Measurements from ENCODE around the gene CDKN2B.

Gene CDKN2B

GRCh38 chr9:22033012-22033630 is 24.0 kb upstream of the CDKN2B start:
- no peak for DNase-seq (ENCODE audit: low spot score)

GRCh38 chr9:22031655-22032411 is 22.7 kb upstream of the CDKN2B start:
- no peak for DNase-seq (ENCODE audit: low spot score)

DNA sequence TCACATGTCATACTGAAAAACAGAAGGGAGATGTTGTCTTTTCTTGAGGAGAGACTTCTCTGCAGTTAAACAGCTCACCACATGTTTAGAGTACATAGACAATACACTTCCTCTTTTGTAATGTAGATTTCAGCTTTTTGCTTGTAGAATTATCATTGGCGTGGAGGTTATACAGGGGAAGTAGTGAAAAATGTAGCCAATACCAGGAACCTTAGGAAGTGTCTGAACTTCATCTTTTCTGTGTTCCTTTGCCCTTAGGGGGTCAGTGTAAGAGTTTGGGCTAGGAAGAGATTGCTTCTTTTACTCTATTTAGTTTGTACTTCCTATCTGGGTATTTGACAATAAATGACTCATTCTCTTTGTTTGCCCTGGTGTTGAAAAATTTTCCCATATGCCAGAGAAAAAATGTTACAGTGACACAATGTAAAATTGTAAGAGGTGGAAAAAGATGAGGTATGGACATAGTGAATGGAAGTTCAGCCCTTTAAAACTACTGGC is 21.0 kb upstream of the CDKN2B start:
- no peak for DNase-seq (ENCODE audit: low spot score)

DNA sequence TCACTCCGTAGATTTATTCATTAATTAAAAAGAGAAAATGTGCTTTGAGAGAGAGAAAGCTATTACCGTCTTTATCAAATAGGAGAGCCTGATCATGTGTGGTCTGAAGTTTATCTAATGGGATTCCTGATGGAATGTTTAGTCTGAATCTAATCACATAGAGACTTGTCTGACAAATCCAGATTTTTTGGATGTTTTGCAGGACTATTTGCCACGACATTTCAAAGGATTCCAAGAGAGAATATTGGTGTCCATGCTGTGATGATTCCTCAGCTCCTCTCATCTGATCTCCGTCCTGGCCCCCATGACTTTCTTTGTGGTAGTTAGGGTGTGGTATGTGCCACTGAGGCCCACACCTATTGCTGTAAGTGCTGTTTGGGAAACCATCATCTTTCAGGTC is 20.1 kb upstream of the CDKN2B start:
- DNase-seq (ENCODE audit: low spot score): no peak

DNA sequence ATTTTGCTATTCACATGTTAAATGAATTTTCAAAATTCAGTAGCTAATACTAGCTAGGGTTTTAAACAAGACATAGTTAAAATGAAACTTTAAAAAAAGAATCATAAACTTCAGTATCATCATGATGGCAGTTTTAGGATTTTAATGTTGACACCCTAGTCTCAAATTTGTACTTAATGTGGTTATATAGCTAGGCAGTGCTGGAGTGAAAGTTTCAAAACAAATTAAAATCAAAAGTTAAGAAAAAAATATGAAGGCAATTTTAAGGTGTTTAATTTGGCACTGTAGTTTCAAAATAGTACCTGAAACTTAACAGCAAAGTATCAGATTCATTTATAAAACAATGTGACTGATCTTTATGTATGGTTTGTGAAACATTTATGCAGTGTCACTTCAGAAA is 19.3 kb upstream of the CDKN2B start:
- DNase-seq (ENCODE audit: low spot score): no peak

DNA sequence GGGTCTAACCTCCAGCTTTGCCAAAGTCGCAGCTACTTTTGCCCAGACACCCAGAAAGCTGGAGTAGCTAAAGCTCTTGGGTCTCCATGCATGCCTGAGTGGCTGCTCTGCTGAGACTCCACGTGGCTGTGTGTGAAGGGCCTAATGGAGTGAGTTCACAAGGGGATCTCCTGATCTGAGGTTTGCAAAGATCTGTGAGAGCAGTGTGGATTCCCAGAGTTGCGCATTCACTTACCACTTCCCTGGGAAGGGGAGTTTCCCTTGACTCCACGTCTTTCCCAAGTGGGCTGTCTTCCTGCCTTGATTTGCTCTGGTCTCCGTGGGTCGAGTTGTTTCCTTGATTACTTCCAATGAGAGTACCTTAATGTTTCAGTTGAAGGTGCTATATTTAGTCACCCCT is 17.6 kb upstream of the CDKN2B start:
- DNase-seq (ENCODE audit: low spot score): no peak

DNA sequence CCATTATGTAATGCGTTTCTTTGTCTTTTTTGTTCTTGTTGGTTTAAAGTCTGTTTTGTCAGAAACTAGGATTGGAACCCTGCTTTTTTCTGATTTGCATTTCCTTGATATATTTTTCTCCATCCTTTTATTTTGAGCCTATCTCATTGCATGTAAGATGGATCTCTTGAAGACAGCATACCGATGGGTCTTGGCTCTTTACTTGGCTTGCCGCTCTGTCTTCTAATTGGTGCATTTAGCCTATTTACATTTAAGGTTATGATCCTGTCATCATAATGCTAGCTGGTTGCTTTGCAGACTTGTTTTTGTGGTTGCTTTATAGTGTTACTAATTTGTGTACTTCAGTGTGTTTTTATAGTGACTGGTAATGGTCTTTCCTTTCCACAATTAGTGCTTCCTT is 13.3 kb upstream of the CDKN2B start:
- no peak for DNase-seq (ENCODE audit: low spot score)

GRCh38 chr9:22010866-22011625 is 1.9 kb upstream of the CDKN2B start:
- no peak for DNase-seq (ENCODE audit: low spot score)

DNA sequence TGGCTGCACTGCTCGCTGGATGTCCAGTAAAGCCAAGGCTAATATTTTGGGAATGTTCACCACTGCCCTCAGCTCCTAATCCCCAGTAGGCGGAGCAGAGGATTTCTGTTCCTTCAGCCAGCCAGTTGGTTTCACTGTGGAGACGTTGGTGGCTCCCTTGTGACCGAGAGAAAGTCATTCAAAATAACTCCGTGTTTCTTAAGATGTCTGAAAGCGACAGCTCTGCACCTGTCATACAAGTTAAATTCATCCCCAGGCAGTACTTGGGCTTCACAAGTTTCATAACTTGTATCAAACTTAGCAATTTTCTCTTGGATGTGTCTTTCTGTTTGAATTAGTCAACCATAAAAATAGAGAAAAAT is 382 bp upstream of the CDKN2B start:
- DNase-seq (ENCODE audit: low spot score): no peak

DNA sequence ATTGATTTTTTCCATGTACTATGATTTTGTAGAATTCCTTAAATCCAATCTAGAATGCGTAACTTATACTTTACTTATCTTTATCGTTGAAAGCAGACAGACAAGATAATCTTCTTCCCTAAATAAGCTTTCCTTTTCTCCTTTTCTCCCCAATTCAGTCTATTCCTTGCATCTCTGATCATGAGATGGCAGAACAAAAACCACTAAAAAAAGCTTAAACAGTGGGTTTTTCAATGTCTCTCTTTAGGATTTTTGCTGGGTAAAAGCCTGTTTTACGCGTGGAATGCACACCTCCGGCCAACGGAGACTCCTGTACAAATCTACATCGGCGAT is 755 bp downstream of the CDKN2B start:
- DNase-seq (ENCODE audit: low spot score): no peak

- DNase-seq (ENCODE audit: low spot score): no peak
Measured at GRCh38 chr9:22005702-22006606, 3.2 kb downstream of the CDKN2B start.

DNA sequence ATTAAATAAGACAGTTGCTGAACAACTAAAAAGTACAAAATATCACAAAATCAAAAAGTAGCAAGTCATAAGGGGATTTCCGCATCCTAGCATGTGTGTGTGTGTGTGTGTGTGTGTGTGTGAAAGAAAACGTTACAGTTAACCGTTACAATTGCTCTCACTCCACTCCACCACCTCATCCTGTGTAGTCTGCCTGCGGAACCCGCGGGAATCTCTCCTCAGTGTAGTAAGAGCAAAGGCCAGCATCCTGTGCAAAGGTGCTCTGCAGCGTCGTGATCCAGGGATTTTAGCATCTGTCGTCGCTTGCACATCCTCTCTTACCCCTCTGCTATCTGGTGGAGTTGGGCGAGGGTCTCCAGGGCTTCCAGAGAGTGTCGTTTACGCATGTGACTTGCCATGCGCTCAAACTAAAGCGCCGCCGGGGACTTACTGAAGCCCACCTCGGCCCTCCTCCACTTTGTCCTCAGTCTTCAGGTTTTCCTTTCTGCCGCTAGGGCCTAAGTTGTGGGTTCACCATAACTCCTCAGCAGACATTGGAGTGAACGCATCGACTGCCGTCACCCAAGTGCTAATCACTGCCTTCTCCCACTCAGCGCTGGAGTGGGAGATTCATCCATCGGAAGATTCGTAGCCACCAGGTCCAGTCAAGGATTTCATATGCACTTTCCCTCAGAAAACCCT is 3.9 kb downstream of the CDKN2B start:
- no peak for DNase-seq (ENCODE audit: low spot score)

DNA sequence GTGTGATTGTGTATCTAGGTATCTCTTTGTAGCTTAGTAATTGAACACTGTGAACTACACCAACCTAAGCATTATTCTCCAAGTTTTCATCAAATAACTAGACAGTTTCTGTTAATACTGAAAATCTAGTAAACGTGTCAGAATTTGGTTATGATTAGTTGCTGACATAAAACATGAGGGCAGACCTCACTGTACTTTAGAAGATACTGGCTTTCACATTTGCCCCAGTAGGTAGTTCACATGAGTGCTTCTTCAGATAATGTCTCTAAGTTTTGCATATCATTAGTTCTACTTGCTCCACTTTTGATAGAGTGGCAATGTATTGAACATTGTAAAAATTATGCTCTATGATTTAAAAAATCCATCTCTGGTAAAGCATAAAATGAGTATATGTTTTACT is 7.1 kb downstream of the CDKN2B start:
- no peak for DNase-seq (ENCODE audit: low spot score)

DNA sequence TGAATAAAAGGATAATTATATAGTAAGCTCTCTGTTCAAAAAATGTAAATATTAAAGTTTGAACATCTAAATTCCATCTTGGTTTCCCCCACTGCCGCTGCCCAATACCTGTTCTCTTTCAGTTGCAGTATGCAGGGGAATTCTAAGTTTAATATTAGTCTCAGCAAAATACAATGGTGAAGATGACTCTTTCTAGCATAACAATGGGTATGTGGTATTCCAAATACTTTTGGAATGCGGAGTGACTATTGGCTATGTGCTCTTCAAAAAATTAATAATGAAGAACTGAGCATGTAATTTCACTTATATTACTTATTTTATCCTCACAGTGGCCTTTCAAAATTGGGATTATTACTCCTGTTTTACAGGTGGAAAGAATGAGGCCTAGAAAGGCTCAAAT is 11.1 kb downstream of the CDKN2B start:
- no peak for DNase-seq (ENCODE audit: low spot score)

DNA sequence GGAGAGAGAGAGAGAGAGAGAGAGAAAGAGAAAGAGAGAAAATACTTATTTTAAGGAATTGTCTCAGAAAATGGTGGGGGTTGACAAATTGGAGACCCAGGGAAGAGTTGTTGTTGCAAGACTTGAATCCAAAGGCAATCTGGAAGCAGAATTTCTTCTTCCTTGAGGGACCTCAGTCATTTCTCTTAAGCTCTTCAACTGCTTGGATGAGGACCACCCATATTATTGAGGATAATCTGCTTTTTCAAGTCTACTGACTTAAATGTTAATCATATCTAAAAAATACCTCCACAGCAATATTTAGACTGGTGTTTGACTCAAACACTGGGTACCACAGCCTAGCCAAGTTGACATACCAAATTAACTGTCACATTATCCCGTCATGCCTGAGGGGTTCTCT is 11.6 kb downstream of the CDKN2B start:
- DNase-seq (ENCODE audit: low spot score): no peak

DNA sequence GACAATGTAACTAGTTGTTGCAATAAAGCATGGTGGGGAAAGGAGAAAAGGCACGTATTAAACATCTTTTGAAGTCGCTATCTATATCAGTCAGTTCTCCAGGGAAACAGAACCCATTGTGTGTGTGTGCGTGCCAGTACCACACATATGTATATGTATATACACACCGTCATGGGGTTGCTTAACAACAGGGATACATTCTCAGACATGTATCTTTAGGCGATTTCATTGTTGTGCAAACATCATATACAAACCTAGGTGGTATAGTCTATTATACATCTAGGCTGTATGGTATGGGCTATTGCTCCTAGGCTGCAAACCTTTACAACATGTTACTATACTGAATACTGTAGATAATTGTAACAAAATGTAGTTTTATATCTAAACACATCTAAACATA is 12.2 kb downstream of the CDKN2B start:
- no peak for DNase-seq (ENCODE audit: low spot score)

- DNase-seq (ENCODE audit: low spot score): no peak
Measured at GRCh38 chr9:21996438-21996837, 12.7 kb downstream of the CDKN2B start.

DNA sequence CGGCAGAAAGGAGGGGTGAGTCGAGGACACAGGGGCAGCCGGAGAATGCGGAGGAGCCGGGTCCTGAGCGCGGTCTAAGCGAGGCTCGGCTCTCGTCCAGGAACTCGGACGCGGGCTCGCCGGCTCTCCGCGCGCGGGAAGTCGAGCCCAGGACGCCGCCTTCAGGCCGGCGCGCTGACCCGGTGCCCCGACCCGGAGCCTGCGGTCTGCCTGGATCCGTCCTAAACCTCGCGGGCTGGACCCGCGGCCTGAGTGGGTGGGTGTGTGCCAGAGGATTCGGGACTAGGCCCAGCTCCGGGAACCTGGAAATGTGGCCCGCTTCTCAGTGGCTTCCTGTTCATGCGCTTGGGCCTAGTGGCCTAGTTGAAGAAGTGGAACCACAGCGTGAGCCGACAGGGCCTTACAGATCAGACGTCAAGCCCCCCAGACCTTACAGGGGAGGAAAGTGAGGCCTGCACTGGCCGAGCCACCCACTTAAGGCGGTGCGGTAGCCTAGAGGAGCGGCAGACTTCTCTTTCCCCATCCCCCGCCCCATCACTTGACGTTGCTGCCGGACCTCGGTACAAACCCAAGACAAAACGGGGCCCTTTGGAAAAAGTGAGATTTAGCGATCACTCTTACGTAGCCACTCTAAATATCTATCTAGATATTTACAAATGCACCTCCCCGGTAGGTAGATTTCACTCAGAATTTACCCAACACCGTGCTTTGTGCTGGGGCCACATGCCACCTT is 13.3 kb downstream of the CDKN2B start:
- DNase-seq (ENCODE audit: low spot score): no peak

- DNase-seq (ENCODE audit: low spot score): peak; percentile 73
Measured at GRCh38 chr9:21995006-21995665, 14.0 kb downstream of the CDKN2B start.

GRCh38 chr9:21994556-21995005 is 14.5 kb downstream of the CDKN2B start, which contains the start of gene CDKN2B-AS1:
TSS of gene CDKN2B-AS1 (plus strand) at chr9:21994791.
- DNase-seq (ENCODE audit: low spot score): peak; percentile 27
